Measurements from ENCODE around the gene TNKS2.

TNKS2 gene

DNA sequence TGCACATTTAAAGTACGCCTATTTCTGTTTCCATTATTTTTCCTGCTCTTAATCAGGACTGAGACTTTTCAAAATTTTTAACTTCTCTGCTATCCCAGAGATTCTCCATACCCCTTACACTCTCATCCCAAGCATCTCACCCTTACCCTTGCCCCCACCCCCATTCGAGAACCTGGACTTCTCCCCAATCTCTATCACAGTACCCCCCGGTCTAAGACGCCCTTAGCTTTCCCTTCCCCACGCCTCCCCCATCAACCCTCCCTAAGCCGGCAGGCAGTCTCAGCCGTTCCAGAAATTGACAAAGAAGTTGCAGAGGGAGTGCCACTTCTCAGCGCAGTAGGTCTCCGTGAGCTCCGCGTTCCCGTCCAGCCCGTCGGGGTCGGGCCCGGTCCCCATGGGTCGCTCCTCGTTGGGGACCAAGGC is 109.7 kb downstream of the TNKS2 start:
- in situ Hi-C loops (cut with HindIII; ENCODE audit: low sequenced_read_pairs) = no loop called here

DNA sequence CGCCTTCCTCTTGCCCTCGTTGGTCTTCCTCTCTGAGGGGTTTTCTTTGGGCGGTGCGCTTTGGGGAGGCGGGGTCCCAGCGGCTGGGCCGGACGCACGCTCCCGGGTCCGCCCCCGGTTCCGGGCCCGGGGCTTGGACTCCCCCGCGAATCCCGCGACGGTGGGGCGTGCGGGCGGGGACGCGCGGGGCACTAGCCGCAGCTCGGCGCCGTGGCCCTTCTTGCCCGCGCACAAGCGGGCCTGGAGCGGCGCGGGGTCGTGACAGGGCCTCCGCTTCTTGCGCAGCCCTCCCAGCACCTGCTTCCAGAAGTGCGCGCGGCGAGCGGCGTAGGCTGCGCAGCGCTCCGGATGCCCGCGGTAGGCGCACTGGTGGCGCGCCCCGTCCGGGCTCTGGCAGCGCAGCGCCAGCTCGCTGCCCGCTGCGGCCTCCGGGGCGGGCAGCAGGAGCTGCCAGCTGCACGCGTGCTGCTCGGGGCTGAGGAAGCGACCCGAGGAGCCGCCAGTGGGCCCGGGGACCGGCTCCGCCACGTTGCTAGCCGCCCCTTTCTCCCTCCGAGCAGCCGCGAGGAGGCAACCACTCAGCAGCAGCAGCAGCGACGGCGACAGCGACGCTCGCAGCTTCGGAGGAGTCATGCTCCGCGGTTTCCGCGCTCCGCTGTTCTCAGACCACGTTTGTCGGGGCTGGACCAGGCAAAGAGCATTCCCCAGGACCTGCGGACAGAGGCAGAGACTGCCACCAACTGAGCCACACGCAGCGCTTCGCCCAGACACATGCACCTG is 110.3 kb downstream of the TNKS2 start:
- in situ Hi-C loops (cut with HindIII; ENCODE audit: low sequenced_read_pairs) = no loop called here

DNA sequence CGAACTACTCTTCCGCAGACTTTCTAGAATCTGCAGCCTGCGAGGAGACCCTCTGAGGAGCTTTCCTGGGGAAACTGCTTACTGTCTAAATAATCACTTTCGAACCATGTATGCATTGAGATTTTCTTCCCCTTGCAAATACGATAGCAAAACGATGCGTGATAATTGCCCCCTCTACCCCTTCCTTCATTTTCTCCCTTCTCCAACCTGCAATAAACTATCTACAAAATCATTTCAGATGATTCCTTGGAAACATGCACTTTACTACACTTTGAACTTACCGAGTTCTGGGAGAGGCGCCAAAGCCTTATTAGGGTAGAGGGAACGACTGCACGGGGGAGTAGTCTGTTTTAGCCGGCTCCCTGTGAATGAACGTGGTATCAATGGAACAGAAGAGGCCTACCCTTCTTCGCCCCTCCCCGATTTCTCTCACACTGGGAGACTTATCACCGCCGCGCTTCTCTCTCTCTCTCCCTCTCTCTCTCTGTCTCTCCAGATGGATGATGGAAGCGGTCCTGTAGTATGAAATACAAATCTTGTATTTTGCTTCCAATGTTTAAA is 111.0 kb downstream of the TNKS2 start, which contains the start of gene FGFBP3:
TSS of gene FGFBP3 (minus strand) at position 370 of the 561 bp plus-strand sequence. CDS start 517 bp downstream, outside the sequence.
- in situ Hi-C loops (cut with HindIII; ENCODE audit: low sequenced_read_pairs) = no loop called here

DNA sequence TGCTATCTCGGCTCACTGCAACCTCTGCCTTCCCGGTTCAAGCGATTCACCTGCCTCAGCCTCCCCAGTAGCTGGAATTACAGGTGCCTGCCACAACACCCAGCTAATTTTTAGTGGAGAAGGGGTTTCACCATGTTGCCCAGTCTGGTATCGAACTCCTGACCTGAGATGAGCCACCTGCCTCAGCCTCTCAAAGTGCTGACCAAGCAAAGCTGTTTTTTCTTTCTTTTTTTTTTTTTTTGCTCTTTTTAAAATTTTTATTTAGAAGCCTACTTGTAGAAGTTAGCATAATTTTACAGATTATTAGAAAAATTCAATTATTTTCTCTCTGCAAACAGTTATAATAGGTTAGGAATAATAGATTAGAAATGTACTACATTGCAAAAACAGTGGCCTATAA is 112.2 kb downstream of the TNKS2 start:
- in situ Hi-C loops (cut with HindIII; ENCODE audit: low sequenced_read_pairs) = loop anchor here (10.0 kb wide), 1 partner anchor 426 kb away; no protein-coding TSS in a partner anchor
